HCT116 (cell line): Measurements from ENCODE around the gene GGT7. TPM values are rescaled to one million over a fixed set of nuclear protein-coding genes. Genes with fewer than 3 reads are reported as not detected.

Experiments used
- ATAC-seq: fragments of 200-7000 bp; cut with Tn5 transposase; 2 replicates; pipeline ENCODE4 v1.9.1; 2020; ENCODE audit warnings: mild to moderate bottlenecking, moderate library complexity
- BruUV-seq: library from RNA; stranded (reverse); fragments of 400-500 nt; replicated peaks from 2 replicates; lab custom pipeline; 2021; lab: Mats Ljungman, UMichigan
- CTCF ChIA-PET: fragments of 300-600 bp; sonication (Branson Sonifier 250); formaldehyde crosslinking; loops from one replicate; lab custom pipeline; 2021; ENCODE audit warnings: antibody characterized with exemption; lab: Charles Lee
- POLR2A ChIA-PET: fragments of 300-600, 350-600 bp; sonication (Branson Sonifier 250); formaldehyde crosslinking; loops from one replicate; lab custom pipeline; 2021; ENCODE audit warnings: antibody characterized with exemption; lab: Charles Lee
- RAD21 ChIA-PET, 2 experiments: fragments of 300-600 bp; sonication (Branson Sonifier 250); formaldehyde crosslinking; loops; one replicate each; lab custom pipeline; 2023; ENCODE audit warnings: low total read pairs in 2 of 2; ENCODE audit not compliant: uncharacterized antibody in 2 of 2, unreplicated experiment in 2 of 2, low non-redundant PET in 1 of 2; lab: Charles Lee
- DNase-seq: peaks from one replicate; pipeline ENCODE4 v3.0.0-alpha.2; 2010; ENCODE audit warnings: low read depth, low spot score
- H2AFZ ChIP-seq: fragments of 200-600 bp; shearing (Covaris generic), sonication (generic); 2 replicates; pipeline ENCODE4 v1.6.1; 2017; ENCODE audit warnings: low read depth, mixed run types, mixed read lengths, antibody characterized with exemption, low read length; ENCODE audit not compliant: poor library complexity, severe bottlenecking
- H3K27ac ChIP-seq: 2 replicates; pipeline ENCODE4 v1.5.1; 2012; ENCODE audit warnings: low read depth, low read length
- H3K27me3 ChIP-seq: fragments of 200-600 bp; sonication (generic); 2 replicates; pipeline ENCODE4 v1.6.1; 2016; ENCODE audit warnings: mixed run types, low read length, mixed read lengths; ENCODE audit not compliant: insufficient read depth
- H3K36me3 ChIP-seq, 2 experiments: fragments of 200-500 bp in 1 of 2; fragments of 200-600 bp in 1 of 2; sonication (Bioruptor generic) in 1 of 2; sonication (generic) in 1 of 2; 2 replicates each; pipeline versions ENCODE4 v1.5.1 to v1.6.1; 2014 to 2016; ENCODE audit warnings: low read length in 2 of 2, inconsistent platforms in 1 of 2, mixed read lengths in 1 of 2, mixed run types in 1 of 2; ENCODE audit not compliant: insufficient read depth in 2 of 2, control insufficient read depth in 1 of 2
- H3K4me1 ChIP-seq, 2 experiments: fragments of 200-600 bp in 1 of 2; sonication (generic) in 1 of 2; 2 replicates each; pipeline versions ENCODE4 v1.5.1 to v1.6.1; 2012 to 2017; ENCODE audit warnings: low read length in 2 of 2, inconsistent platforms in 1 of 2, mild to moderate bottlenecking in 1 of 2, mixed read lengths in 1 of 2, mixed run types in 1 of 2, moderate library complexity in 1 of 2; ENCODE audit not compliant: insufficient read depth in 2 of 2, control insufficient read depth in 1 of 2
- H3K4me2 ChIP-seq: fragments of 200-600 bp; sonication (generic); 2 replicates; pipeline ENCODE4 v1.6.1; 2017; ENCODE audit warnings: mixed run types, low read length, mixed read lengths
- H3K4me3 ChIP-seq, 2 experiments: fragments of 200-600 bp in 1 of 2; sonication (generic) in 1 of 2; replicated peaks in 1 of 2; 2 replicates each; pipeline ENCODE4 v1.5.1; 2011 to 2016; ENCODE audit warnings: low read length in 2 of 2, control low read depth in 1 of 2, low read depth in 1 of 2, mild to moderate bottlenecking in 1 of 2, mixed read lengths in 1 of 2, mixed run types in 1 of 2
- H3K79me2 ChIP-seq: fragments of 200-600 bp; sonication (generic); 2 replicates; pipeline ENCODE4 v1.6.1; 2017; ENCODE audit warnings: mild to moderate bottlenecking, mixed run types, low read length, moderate library complexity, mixed read lengths; ENCODE audit not compliant: insufficient read depth
- H3K9ac ChIP-seq: fragments of 200-600 bp; sonication (generic); 2 replicates; pipeline ENCODE4 v1.6.1; 2016; ENCODE audit warnings: low read length, mixed read lengths
- H3K9me2 ChIP-seq: fragments of 200-600 bp; sonication (generic), shearing (Covaris generic); 2 replicates; pipeline ENCODE4 v1.6.1; 2017; ENCODE audit warnings: mixed run types, mild to moderate bottlenecking, moderate library complexity; ENCODE audit not compliant: insufficient read depth
- H3K9me3 ChIP-seq, 2 experiments: fragments of 200-500 bp in 1 of 2; fragments of 200-600 bp in 1 of 2; sonication (Bioruptor generic) in 1 of 2; sonication (generic) in 1 of 2; 2 replicates each; pipeline ENCODE4 v1.6.1; 2014 to 2017; ENCODE audit warnings: low read length in 2 of 2, mixed read lengths in 2 of 2, inconsistent platforms in 1 of 2, low read depth in 1 of 2, mild to moderate bottlenecking in 1 of 2, mixed run types in 1 of 2, moderate library complexity in 1 of 2; ENCODE audit not compliant: control insufficient read depth in 1 of 2, insufficient read depth in 1 of 2
- H4K20me1 ChIP-seq: fragments of 200-600 bp; sonication (generic), shearing (Covaris generic); 2 replicates; pipeline ENCODE4 v1.6.1; 2017; ENCODE audit warnings: mixed run types, mild to moderate bottlenecking, moderate library complexity; ENCODE audit not compliant: insufficient read depth
- CBX3 ChIP-seq: IDR thresholded peaks from 2 replicates; pipeline ENCODE4 v1.6.1; 2012; ENCODE audit warnings: low read depth
- CEBPB ChIP-seq: IDR thresholded peaks from 2 replicates; pipeline ENCODE4 v1.6.1; 2012; ENCODE audit warnings: low read depth
- CTCF ChIP-seq, 3 experiments: fragments of 200-600 bp in 1 of 3; sonication (generic) in 1 of 3; IDR thresholded peaks in 2 of 3; conservative IDR thresholded peaks in 1 of 3; 2 replicates each; pipeline ENCODE4 v1.5.1; 2012 to 2017; ENCODE audit warnings: low read depth in 2 of 3, low read length in 2 of 3, antibody characterized with exemption in 1 of 3, borderline replicate concordance in 1 of 3, control low read depth in 1 of 3, mild to moderate bottlenecking in 1 of 3, mixed read lengths in 1 of 3, mixed run types in 1 of 3, moderate library complexity in 1 of 3; ENCODE audit not compliant: insufficient read depth in 1 of 3
- EGR1 ChIP-seq: IDR thresholded peaks from 2 replicates; pipeline ENCODE4 v1.6.1; 2012; ENCODE audit warnings: low read depth
- ELF1 ChIP-seq: IDR thresholded peaks from 2 replicates; pipeline ENCODE4 v1.6.1; 2012; ENCODE audit warnings: low read depth, borderline replicate concordance
- EZH2phosphoT487 ChIP-seq: fragments of 200-600 bp; IDR thresholded peaks from 2 replicates; pipeline ENCODE4 v1.6.1; 2018; ENCODE audit warnings: antibody characterized with exemption, borderline replicate concordance
- FOSL1 ChIP-seq: IDR thresholded peaks from 2 replicates; pipeline ENCODE4 v1.6.1; 2012; ENCODE audit warnings: low read depth
- JUND ChIP-seq: IDR thresholded peaks from 2 replicates; pipeline ENCODE4 v1.6.1; 2012
- MAX ChIP-seq: IDR thresholded peaks from 2 replicates; pipeline ENCODE4 v1.6.1; 2012
- POLR2A ChIP-seq: IDR thresholded peaks from 2 replicates; pipeline ENCODE4 v1.7.0; 2011; ENCODE audit warnings: borderline replicate concordance; ENCODE audit not compliant: insufficient read depth, insufficient read length; ENCODE audit errors: extremely low read depth
- POLR2AphosphoS5 ChIP-seq: IDR thresholded peaks from 2 replicates; pipeline ENCODE4 v1.6.1; 2011; ENCODE audit warnings: mild to moderate bottlenecking, low read depth, low read length, moderate library complexity
- REST ChIP-seq: IDR thresholded peaks from 2 replicates; pipeline ENCODE4 v1.6.1; 2012; ENCODE audit warnings: low read depth
- SP1 ChIP-seq: IDR thresholded peaks from 2 replicates; pipeline ENCODE4 v1.6.1; 2012; ENCODE audit warnings: low read depth
- SRF ChIP-seq: IDR thresholded peaks from 2 replicates; pipeline ENCODE4 v1.6.1; 2012; ENCODE audit warnings: low read depth
- YY1 ChIP-seq: IDR thresholded peaks from 2 replicates; pipeline ENCODE4 v1.6.1; 2011; ENCODE audit warnings: low read length, low read depth, moderate library complexity, mild to moderate bottlenecking; ENCODE audit not compliant: insufficient replicate concordance; ENCODE audit errors: extremely low read depth
- ZFX ChIP-seq: fragments of 450-650 bp; IDR thresholded peaks from 2 replicates; pipeline ENCODE4 v1.6.1; 2017
- ZNF274 ChIP-seq: fragments of 200-500 bp; sonication (Bioruptor generic); IDR thresholded peaks from 2 replicates; pipeline ENCODE4 v1.6.1; 2014; ENCODE audit warnings: mild to moderate bottlenecking, low read depth, low read length, inconsistent platforms
- intact Hi-C: fragments of 100-400 bp; cut with micrococcal nuclease; formaldehyde crosslinking; loops from 2 replicates; pipeline ENCODE4 v1.10.0; 2022
- total RNA-seq: library from RNA; stranded (reverse); gene quantifications from one replicate; pipeline ENCODE4 v1.2.1, GENCODE V29; 2021; ENCODE audit not compliant: unreplicated experiment

Gene GGT7
- total RNA-seq, 1 experiment from 2014 or later = 9.4 TPM

GRCh38 chr20:34896086-34896621 is 23.5 kb upstream of the GGT7 start (continued):
- TF ChIP-seq REST (no peak), CBX3 (no peak), YY1 (no peak), CEBPB (no peak), FOSL1 (no peak), ELF1 (no peak), JUND (no peak)
- TF ChIP-seq, all 23 proteins: peak for 0

- Histone ChIP-seq H3K27ac (no peak overlapping the region), H3K79me2 (no peaks in the 10 kb centered on the region), H3K27me3 (no peaks in the 10 kb centered on the region), H3K9me3 (no peaks in the 10 kb centered on the region), H3K36me3 (no peaks in the 10 kb centered on the region), H3K9ac (no peak overlapping the region), H3K4me2 (no peak overlapping the region), H3K9me2 (no peaks in the 10 kb centered on the region), H4K20me1 (no peaks in the 10 kb centered on the region), H2AFZ (no peak overlapping the region), H3K4me3 (no peak overlapping the region), H3K4me1 (peaks cover 10 to 26% of the 10 kb centered on the region in 2 experiments)
- CTCF ChIA-PET = no interaction called here
- POLR2A ChIA-PET = no interaction called here
- RAD21 ChIA-PET = no interaction called here
- no TSS peak for BruUV-seq
- intact Hi-C loops = no loop called here
- DNase-seq = no peak
- ATAC-seq = no peak
- TF ChIP-seq EGR1 (no peak), SRF (no peak), YY1 (no peak), REST (no peak), JUND (no peak), POLR2AphosphoS5 (no peak), CEBPB (no peak), ZNF274 (no peak), FOSL1 (no peak), CTCF (IDR thresholded peaks at IDR 0.05 in 2 of 3, conservative IDR thresholded peaks at IDR 0.05 in 1 of 3; ENCODE audit: borderline replicate concordance in 1 of 3, insufficient read depth in 1 of 3, low read depth in 2 of 3, low read length in 2 of 3) (no peak), EZH2phosphoT487 (no peak), MAX (no peak), ZFX (no peak), POLR2A (no peak), SP1 (no peak)
These were observed 22.8 kb upstream of the GGT7 start for GRCh38 chr20:34895465-34895864.
